NT2/D1 (cell line): ENCODE measurements around the gene ANK2.

ENCODE experiments used
- SUZ12 ChIP-seq: IDR thresholded peaks from 2 replicates; pipeline ENCODE4 v1.6.1; 2011; ENCODE audit not compliant: insufficient read length, insufficient read depth; ENCODE audit errors: extremely low read depth
- YY1 ChIP-seq: IDR thresholded peaks from 2 replicates; pipeline ENCODE4 v1.6.1; 2011; ENCODE audit not compliant: insufficient read length, insufficient read depth
- ZNF274 ChIP-seq: IDR thresholded peaks from 2 replicates; pipeline ENCODE4 v1.6.1; 2011; ENCODE audit warnings: mild to moderate bottlenecking, low read depth, low read length

GRCh38 chr4:113057891-113058290 is 8.4 kb downstream of the ANK2 start:
- no peak for TF ChIP-seq SUZ12
- no peak for TF ChIP-seq YY1
- no peak for TF ChIP-seq ZNF274
